ENCODE data around the gene RASL12. TPM values are rescaled to one million over a fixed set of nuclear protein-coding genes. Genes with fewer than 3 reads are reported as not detected.
A peak's percentile ranks its signal among the peaks of the same experiment; 100 is the strongest.

The RASL12 gene
- polyA plus RNA-seq, 3 donors, result not detected

GRCh38 chr15:65115086-65115485, 47.3 kb upstream of the RASL12 start, which contains the start of gene UBAP1L:
Gene UBAP1L, minus strand, starts transcription at chr15:65115200. Its CDS starts 8,985 bp downstream, at chr15:65106215.
- H3K4me1 ChIP-seq (ENCODE audit: control insufficient read depth in 1 of 2, insufficient read depth in 2 of 2, low read length in 2 of 2), result no peaks in the 10 kb centered on the region
- H3K36me3 Mint-ChIP-seq, result peaks cover 71 to 72% of the 10 kb centered on the region in 2 donors
- no peaks in the 10 kb centered on the region for H3K27me3 Mint-ChIP-seq (ENCODE audit: low read depth in 3 of 3)
- no peak for DNase-seq
- H3K4me2 ChIP-seq (replicated peaks; ENCODE audit: extremely low read depth, low read length, poor library complexity, severe bottlenecking), result no peak within 1 kb of the TSS
- no peak within 1 kb of the TSS for H3K4me3 ChIP-seq (replicated peaks in 1 of 3; ENCODE audit: low read depth in 2 of 3, low read length in 3 of 3)
- no peaks in the 10 kb centered on the region for H3K79me2 ChIP-seq (ENCODE audit: insufficient read depth, low read length)
- no CpG with 5 or more reads among the region's 2 CpGs for WGBS (ENCODE audit: insufficient coverage)
- no peak within 1 kb of the TSS for H3K27ac Mint-ChIP-seq
- no peaks in the 10 kb centered on the region for H4K20me1 ChIP-seq (ENCODE audit: insufficient read depth, low read length)
- H3K36me3 ChIP-seq (replicated peaks in 1 of 2; ENCODE audit: control insufficient read depth in 1 of 2, insufficient read depth in 2 of 2, low read length in 2 of 2), result peaks cover 63 to 84% of the 10 kb centered on the region in 2 donors
- intact Hi-C loops (cut with micrococcal nuclease), result no loop called here
- no peak within 1 kb of the TSS for H2AFZ ChIP-seq (ENCODE audit: insufficient read depth, low read depth, low read length, poor library complexity, severe bottlenecking)
- no peak within 1 kb of the TSS for H3K27ac ChIP-seq (ENCODE audit: low read depth in 1 of 2, low read length in 2 of 2)
- H3K9ac ChIP-seq (ENCODE audit: insufficient read depth, low read length, poor library complexity, severe bottlenecking), result no peak within 1 kb of the TSS
- H3K4me3 Mint-ChIP-seq, result no peak within 1 kb of the TSS
- no peaks in the 10 kb centered on the region for H3K4me1 Mint-ChIP-seq
- TF ChIP-seq, protein P1, sequence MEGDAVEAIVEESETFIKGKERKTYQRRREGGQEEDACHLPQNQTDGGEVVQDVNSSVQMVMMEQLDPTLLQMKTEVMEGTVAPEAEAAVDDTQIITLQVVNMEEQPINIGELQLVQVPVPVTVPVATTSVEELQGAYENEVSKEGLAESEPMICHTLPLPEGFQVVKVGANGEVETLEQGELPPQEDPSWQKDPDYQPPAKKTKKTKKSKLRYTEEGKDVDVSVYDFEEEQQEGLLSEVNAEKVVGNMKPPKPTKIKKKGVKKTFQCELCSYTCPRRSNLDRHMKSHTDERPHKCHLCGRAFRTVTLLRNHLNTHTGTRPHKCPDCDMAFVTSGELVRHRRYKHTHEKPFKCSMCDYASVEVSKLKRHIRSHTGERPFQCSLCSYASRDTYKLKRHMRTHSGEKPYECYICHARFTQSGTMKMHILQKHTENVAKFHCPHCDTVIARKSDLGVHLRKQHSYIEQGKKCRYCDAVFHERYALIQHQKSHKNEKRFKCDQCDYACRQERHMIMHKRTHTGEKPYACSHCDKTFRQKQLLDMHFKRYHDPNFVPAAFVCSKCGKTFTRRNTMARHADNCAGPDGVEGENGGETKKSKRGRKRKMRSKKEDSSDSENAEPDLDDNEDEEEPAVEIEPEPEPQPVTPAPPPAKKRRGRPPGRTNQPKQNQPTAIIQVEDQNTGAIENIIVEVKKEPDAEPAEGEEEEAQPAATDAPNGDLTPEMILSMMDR (IDR thresholded peaks at IDR 0.05), result no peak
- no peaks in the 10 kb centered on the region for H3K9me3 Mint-ChIP-seq
- no peaks in the 10 kb centered on the region for H3K9me3 ChIP-seq (replicated peaks in 1 of 2; ENCODE audit: control insufficient read depth in 1 of 2, insufficient read depth in 1 of 2, low read length in 2 of 2)
- no peaks in the 10 kb centered on the region for H3K27me3 ChIP-seq (ENCODE audit: control insufficient read depth in 2 of 2, insufficient read depth in 2 of 2, low read length in 2 of 2)

GRCh38 chr15:65110676-65111292, 43.0 kb upstream of the RASL12 start:
- H4K20me1 ChIP-seq (ENCODE audit: insufficient read depth, low read length), result no peaks in the 10 kb centered on the region
- intact Hi-C loops (cut with micrococcal nuclease), result no loop called here
- no peak overlapping the region for H2AFZ ChIP-seq (ENCODE audit: insufficient read depth, low read depth, low read length, poor library complexity, severe bottlenecking)
- no CpG with 5 or more reads among the region's 3 CpGs for WGBS (ENCODE audit: insufficient coverage)
- peaks cover 53 to 58% of the 10 kb centered on the region in 2 donors for H3K36me3 Mint-ChIP-seq
- H3K27ac Mint-ChIP-seq, result peak overlapping the region in 5 of 7 donors; percentile 13 to 81 (median 16)
- DNase-seq, result no peak
- no peak overlapping the region for H3K4me3 Mint-ChIP-seq
- no peaks in the 10 kb centered on the region for H3K79me2 ChIP-seq (ENCODE audit: insufficient read depth, low read length)
- H3K4me1 ChIP-seq (ENCODE audit: control insufficient read depth in 1 of 2, insufficient read depth in 2 of 2, low read length in 2 of 2), result no peaks in the 10 kb centered on the region
- no peak overlapping the region for H3K4me2 ChIP-seq (replicated peaks; ENCODE audit: extremely low read depth, low read length, poor library complexity, severe bottlenecking)
- no peaks in the 10 kb centered on the region for H3K9me3 ChIP-seq (replicated peaks in 1 of 2; ENCODE audit: control insufficient read depth in 1 of 2, insufficient read depth in 1 of 2, low read length in 2 of 2)
- no peaks in the 10 kb centered on the region for H3K27me3 Mint-ChIP-seq (ENCODE audit: low read depth in 3 of 3)
- no peak overlapping the region for H3K27ac ChIP-seq (ENCODE audit: low read depth in 1 of 2, low read length in 2 of 2)
- H3K4me3 ChIP-seq (replicated peaks in 1 of 3; ENCODE audit: low read depth in 2 of 3, low read length in 3 of 3), result no peak overlapping the region
- no peak overlapping the region for H3K9ac ChIP-seq (ENCODE audit: insufficient read depth, low read length, poor library complexity, severe bottlenecking)
- H3K27me3 ChIP-seq (ENCODE audit: control insufficient read depth in 2 of 2, insufficient read depth in 2 of 2, low read length in 2 of 2), result no peaks in the 10 kb centered on the region
- H3K9me3 Mint-ChIP-seq, result no peaks in the 10 kb centered on the region
- TF ChIP-seq, protein P1 (IDR thresholded peaks at IDR 0.05), result no peak
- no peaks in the 10 kb centered on the region for H3K4me1 Mint-ChIP-seq
- peaks cover 30 to 52% of the 10 kb centered on the region in 2 donors for H3K36me3 ChIP-seq (replicated peaks in 1 of 2; ENCODE audit: control insufficient read depth in 1 of 2, insufficient read depth in 2 of 2, low read length in 2 of 2)

Data from CD14-positive monocyte (primary cell).